ENCODE results near the gene FST.

FST gene

GRCh38 chr5:53475320-53475719, 5.1 kb upstream of the FST start:
- no peak for TF ChIP-seq CTCF (IDR thresholded peaks at IDR 0.05; ENCODE audit: low read depth, low read length)
- no peak for DNase-seq (ENCODE audit: extremely low read depth, low read depth)

GRCh38 chr5:53476019-53476418, 4.4 kb upstream of the FST start:
- no peak for TF ChIP-seq CTCF (IDR thresholded peaks at IDR 0.05; ENCODE audit: low read depth, low read length)
- no peak for DNase-seq (ENCODE audit: extremely low read depth, low read depth)

GRCh38 chr5:53476531-53477480, 3.6 kb upstream of the FST start:
- TF ChIP-seq CTCF (IDR thresholded peaks at IDR 0.05; ENCODE audit: low read depth, low read length): no peak
- DNase-seq (ENCODE audit: extremely low read depth, low read depth): no peak

GRCh38 chr5:53478411-53479044, 1.9 kb upstream of the FST start:
- peak; percentile 43 for TF ChIP-seq CTCF (IDR thresholded peaks at IDR 0.05; ENCODE audit: low read depth, low read length)
- no peak for DNase-seq (ENCODE audit: extremely low read depth, low read depth)

- DNase-seq (ENCODE audit: extremely low read depth, low read depth): no peak
- no peak for TF ChIP-seq CTCF (IDR thresholded peaks at IDR 0.05; ENCODE audit: low read depth, low read length)
Observed at GRCh38 chr5:53479045-53479589, 1.3 kb upstream of the FST start.

GRCh38 chr5:53479590-53480415, 626 bp upstream of the FST start:
- peak; percentile 54 for DNase-seq (ENCODE audit: extremely low read depth, low read depth)

More at GRCh38 chr5:53479590-53480415, 626 bp upstream of the FST start:
- no peak for TF ChIP-seq CTCF (IDR thresholded peaks at IDR 0.05; ENCODE audit: low read depth, low read length)

Data from AG09319 (cell line).